ENCODE measurements around the gene SLC22A2. TPM values are rescaled to one million over a fixed set of nuclear protein-coding genes. Genes with fewer than 3 reads are reported as not detected.

SLC22A2 gene
- total and polyA plus RNA-seq, 10 of the 15 experiments (the other 5 are each of a cell fraction or from before 2014, with no cell fraction given): 0.12 TPM; not detected in 9

GRCh38 chr6:160270347-160270746, 11.7 kb upstream of the SLC22A2 start:
- ChIA-PET SMC1A (ENCODE audit: uncharacterized antibody, unreplicated experiment) (no interaction called here), RAD21 (ENCODE audit: unreplicated experiment) (no interaction called here), CTCF (no interaction called here), POLR2A (no interaction called here)
- intact Hi-C loops (cut with micrococcal nuclease; ENCODE audit: unreplicated experiment): no loop called here
- in situ Hi-C loops (cut with MboI): no loop called here
- Histone ChIP-seq H3K4me1 (ENCODE audit: control insufficient read depth, insufficient read depth, low read length) (peaks cover 7% of the 10 kb centered on the region; the same call in 1 of the 2 replicates), H3K4me3 (no peak overlapping the region), H3K27me3 (replicated peaks in 1 of 2; ENCODE audit: control insufficient read depth in 2 of 2, insufficient read depth in 2 of 2, low read length in 1 of 2) (no peaks in the 10 kb centered on the region; a peak in 1 of 4 replicates), H2AFZ (ENCODE audit: control insufficient read depth, low read depth, low read length) (no peak overlapping the region), H3K4me2 (ENCODE audit: control insufficient read depth, insufficient read depth) (no peak overlapping the region), H3K79me2 (ENCODE audit: control insufficient read depth, insufficient read depth, low read length) (no peaks in the 10 kb centered on the region), H3K27ac (ENCODE audit: control insufficient read depth, insufficient read depth) (no peak overlapping the region), H3K9me3 (replicated peaks; ENCODE audit: control insufficient read depth, insufficient read depth, low read length) (no peaks in the 10 kb centered on the region), H4K20me1 (ENCODE audit: control insufficient read depth, insufficient read depth) (no peaks in the 10 kb centered on the region), H3K36me3 (ENCODE audit: control insufficient read depth in 2 of 2, insufficient read depth in 2 of 2, low read length in 1 of 2) (no peaks in the 10 kb centered on the region), H3K9ac (ENCODE audit: control insufficient read depth, insufficient read depth, low read length) (no peak overlapping the region)
- no TSS peak for BruUV-seq (replicated peaks)
- ATAC-seq (no peak), FAIRE-seq (no peak), DNase-seq (ENCODE audit: low read depth, low spot score) (no peak)
- WGBS (ENCODE audit: insufficient coverage, insufficient replicate concordance, low lambda C conversion rate, missing lambda C conversion rate): 0% methylated on average over 6 of the region's 6 CpGs
- TF ChIP-seq TCF7 (IDR thresholded peaks at IDR 0.05; ENCODE audit: borderline replicate concordance): no peak
- no peak for TF ChIP-seq POU2F2 (IDR thresholded peaks at IDR 0.05; ENCODE audit: borderline replicate concordance, low read depth, low read length)
- TF ChIP-seq ZNF592 (IDR thresholded peaks at IDR 0.05): no peak
- TF ChIP-seq CBX5 (IDR thresholded peaks at IDR 0.05; ENCODE audit: low read depth): no peak
- no peak for TF ChIP-seq ZBTB40 (IDR thresholded peaks at IDR 0.05; ENCODE audit: borderline replicate concordance)
- TF ChIP-seq ESRRA (IDR thresholded peaks at IDR 0.05; ENCODE audit: low read length): no peak
- TF ChIP-seq USF1 (IDR thresholded peaks at IDR 0.05; ENCODE audit: borderline replicate concordance, extremely low read length, insufficient read depth, low read depth, low read length): no peak
- TF ChIP-seq JUNB (IDR thresholded peaks at IDR 0.05): no peak
- TF ChIP-seq MLLT1 (IDR thresholded peaks at IDR 0.05): no peak
- TF ChIP-seq KAT2A (conservative IDR thresholded peaks at IDR 0.05; ENCODE audit: control insufficient read depth, low read depth, low read length): no peak
- TF ChIP-seq JUND (IDR thresholded peaks at IDR 0.05; ENCODE audit: low read depth, low read length): no peak

All from GM12878 (cell line).